SU-DHL-6 (cell line): Measurements from ENCODE around the gene CSNK1G2.

Source experiments
- H2AFZ ChIP-seq: fragments of 200-600 bp; sonication (generic); 2 replicates; pipeline ENCODE4 v1.6.1; 2014; ENCODE audit warnings: low read depth, mild to moderate bottlenecking, moderate library complexity, mixed read lengths, antibody characterized with exemption, low read length; ENCODE audit not compliant: severe bottlenecking
- H3F3A ChIP-seq: fragments of 200-600 bp; shearing (Covaris generic); 2 replicates; pipeline ENCODE4 v1.6.0; 2016; ENCODE audit warnings: antibody characterized with exemption, mild to moderate bottlenecking; ENCODE audit not compliant: insufficient read depth
- H3K27ac ChIP-seq: fragments of 200-600 bp; sonication (generic); 2 replicates; pipeline ENCODE4 v1.5.1; 2016; ENCODE audit warnings: low read depth, mild to moderate bottlenecking, low read length, moderate library complexity, mixed read lengths
- H3K27me3 ChIP-seq: fragments of 200-600 bp; sonication (generic), shearing (Covaris generic); 2 replicates; pipeline ENCODE4 v1.6.0; 2014; ENCODE audit warnings: mild to moderate bottlenecking, low read length
- H3K36me3 ChIP-seq: fragments of 200-600 bp; sonication (generic); 2 replicates; pipeline ENCODE4 v1.6.1; 2014; ENCODE audit warnings: mild to moderate bottlenecking, low read length, mixed read lengths
- H3K4me2 ChIP-seq: fragments of 300-600, 200-600 bp; shearing (Covaris generic), sonication (generic); 2 replicates; pipeline ENCODE4 v1.6.0; 2014; ENCODE audit warnings: low read length, low read depth, mild to moderate bottlenecking; ENCODE audit not compliant: poor library complexity, severe bottlenecking
- H3K4me3 ChIP-seq: fragments of 200-600 bp; sonication (generic); 2 replicates; pipeline ENCODE4 v1.5.1; 2014; ENCODE audit warnings: antibody characterized with exemption, low read length, mild to moderate bottlenecking, mixed read lengths; ENCODE audit not compliant: insufficient read depth, poor library complexity, severe bottlenecking
- H3K79me2 ChIP-seq: fragments of 200-600 bp; sonication (generic); 2 replicates; pipeline ENCODE4 v1.6.1; 2014; ENCODE audit warnings: mild to moderate bottlenecking, low read length, moderate library complexity; ENCODE audit not compliant: insufficient read depth
- H3K9ac ChIP-seq: fragments of 200-600 bp; sonication (generic); 2 replicates; pipeline ENCODE4 v1.7.0; 2014; ENCODE audit warnings: mild to moderate bottlenecking, low read length
- H3K9me2 ChIP-seq: fragments of 200-600 bp; sonication (generic); replicated peaks from 2 replicates; pipeline ENCODE4 v1.6.1; 2014; ENCODE audit warnings: low read length; ENCODE audit not compliant: insufficient read depth
- H3K9me3 ChIP-seq: fragments of 200-600 bp; sonication (generic); 2 replicates; pipeline ENCODE4 v1.6.1; 2014; ENCODE audit warnings: low read length, mixed read lengths; ENCODE audit not compliant: insufficient read depth
- H4K20me1 ChIP-seq: fragments of 200-600 bp; sonication (generic); 2 replicates; pipeline ENCODE4 v1.6.1; 2014; ENCODE audit warnings: low read depth, mild to moderate bottlenecking, antibody characterized with exemption, low read length, moderate library complexity, mixed read lengths
- EZH2phosphoT487 ChIP-seq: fragments of 200-600 bp; sonication (generic), shearing (Covaris generic); conservative IDR thresholded peaks from 2 replicates; pipeline ENCODE4 v1.6.1; 2018; ENCODE audit warnings: mild to moderate bottlenecking, antibody characterized with exemption, low read length, moderate library complexity, mixed read lengths
- TF ChIP-seq, protein P1 (sequence below): fragments of 200-600 bp; sonication (generic); IDR thresholded peaks from one replicate; pipeline ENCODE4 v1.5.1; 2017; ENCODE audit warnings: antibody characterized with exemption, mild to moderate bottlenecking, low read length, moderate library complexity; ENCODE audit not compliant: insufficient read depth, poor library complexity, severe bottlenecking

Gene CSNK1G2

GRCh38 chr19:1980091-1980808 is 39.3 kb downstream of the CSNK1G2 start:
- Histone ChIP-seq H3K4me2 (no peak overlapping the region), H3K27ac (no peak overlapping the region), H3K4me3 (no peak overlapping the region), H3K9me3 (no peaks in the 10 kb centered on the region), H3K9ac (no peak overlapping the region), H3K9me2 (no peaks in the 10 kb centered on the region), H3K36me3 (no peaks in the 10 kb centered on the region), H3K27me3 (no peaks in the 10 kb centered on the region), H4K20me1 (no peaks in the 10 kb centered on the region), H3K79me2 (no peaks in the 10 kb centered on the region), H2AFZ (no peak overlapping the region), H3F3A (no peaks in the 10 kb centered on the region)
- TF ChIP-seq EZH2phosphoT487, result no peak
- TF ChIP-seq, protein P1, sequence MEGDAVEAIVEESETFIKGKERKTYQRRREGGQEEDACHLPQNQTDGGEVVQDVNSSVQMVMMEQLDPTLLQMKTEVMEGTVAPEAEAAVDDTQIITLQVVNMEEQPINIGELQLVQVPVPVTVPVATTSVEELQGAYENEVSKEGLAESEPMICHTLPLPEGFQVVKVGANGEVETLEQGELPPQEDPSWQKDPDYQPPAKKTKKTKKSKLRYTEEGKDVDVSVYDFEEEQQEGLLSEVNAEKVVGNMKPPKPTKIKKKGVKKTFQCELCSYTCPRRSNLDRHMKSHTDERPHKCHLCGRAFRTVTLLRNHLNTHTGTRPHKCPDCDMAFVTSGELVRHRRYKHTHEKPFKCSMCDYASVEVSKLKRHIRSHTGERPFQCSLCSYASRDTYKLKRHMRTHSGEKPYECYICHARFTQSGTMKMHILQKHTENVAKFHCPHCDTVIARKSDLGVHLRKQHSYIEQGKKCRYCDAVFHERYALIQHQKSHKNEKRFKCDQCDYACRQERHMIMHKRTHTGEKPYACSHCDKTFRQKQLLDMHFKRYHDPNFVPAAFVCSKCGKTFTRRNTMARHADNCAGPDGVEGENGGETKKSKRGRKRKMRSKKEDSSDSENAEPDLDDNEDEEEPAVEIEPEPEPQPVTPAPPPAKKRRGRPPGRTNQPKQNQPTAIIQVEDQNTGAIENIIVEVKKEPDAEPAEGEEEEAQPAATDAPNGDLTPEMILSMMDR, result no peak

DNA sequence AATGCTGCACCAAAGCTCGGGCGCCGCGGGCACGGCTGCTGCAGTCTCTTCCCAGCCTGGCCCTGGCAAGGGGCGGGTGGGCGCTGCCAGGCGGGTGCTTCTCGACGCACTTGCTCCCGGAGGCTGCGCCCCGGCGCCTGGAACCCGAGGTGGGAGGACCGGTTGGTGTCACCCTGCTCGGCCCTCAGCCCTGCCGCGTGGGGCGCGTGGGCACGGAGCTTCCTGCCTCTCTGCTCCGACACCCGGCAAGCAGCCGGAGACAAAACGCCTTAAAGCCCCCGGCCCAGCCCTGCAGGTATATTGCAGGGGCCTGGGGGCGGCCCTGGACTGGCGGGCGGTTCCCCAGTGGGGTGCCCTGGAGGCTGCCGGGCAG is 39.8 kb downstream of the CSNK1G2 start:
- no peaks in the 10 kb centered on the region for H3K36me3 ChIP-seq

GRCh38 chr19:1981253-1981652 is 40.3 kb downstream of the CSNK1G2 start:
- H4K20me1 ChIP-seq, result no peaks in the 10 kb centered on the region
- no peaks in the 10 kb centered on the region for H3K9me2 ChIP-seq
- no peaks in the 10 kb centered on the region for H3K9me3 ChIP-seq
- H3K27me3 ChIP-seq, result no peaks in the 10 kb centered on the region
- TF ChIP-seq, protein P1, result no peak
- no peak for TF ChIP-seq EZH2phosphoT487
- H3K36me3 ChIP-seq, result no peaks in the 10 kb centered on the region
- H3F3A ChIP-seq, result no peaks in the 10 kb centered on the region
- H3K27ac ChIP-seq, result no peak overlapping the region
- no peak overlapping the region for H3K9ac ChIP-seq
- H2AFZ ChIP-seq, result no peak overlapping the region
- H3K4me2 ChIP-seq, result no peak overlapping the region
- H3K79me2 ChIP-seq, result no peaks in the 10 kb centered on the region
- H3K4me3 ChIP-seq, result no peak overlapping the region

More for the DNA sequence above, 39.8 kb downstream of the CSNK1G2 start:
- Histone ChIP-seq H3F3A (no peaks in the 10 kb centered on the region), H4K20me1 (no peaks in the 10 kb centered on the region), H3K27ac (no peak overlapping the region), H3K9me3 (no peaks in the 10 kb centered on the region), H2AFZ (no peak overlapping the region), H3K4me3 (no peak overlapping the region), H3K79me2 (no peaks in the 10 kb centered on the region), H3K9me2 (no peaks in the 10 kb centered on the region), H3K4me2 (no peak overlapping the region), H3K9ac (no peak overlapping the region), H3K27me3 (no peaks in the 10 kb centered on the region)
- no peak for TF ChIP-seq EZH2phosphoT487
- TF ChIP-seq, protein P1, result no peak
